WTC11 (cell line): Measurements from ENCODE around the gene TLR3. TPM values are rescaled to one million over a fixed set of nuclear protein-coding genes. Genes with fewer than 3 reads are reported as not detected.

ENCODE experiments used
- ATAC-seq: fragments of 200-7000 bp; cut with Tn5 transposase; 2 replicates; pipeline ENCODE4 v1.10.0; 2021; ENCODE audit warnings: mild to moderate bottlenecking, moderate library complexity
- Bru-seq: library from RNA; stranded (reverse); fragments of 400-500 nt; gene quantifications from one replicate; lab custom pipeline; 2021; lab: Mats Ljungman, UMichigan
- CTCF ChIA-PET: fragments of 300-600 bp; sonication (Branson Sonifier 250); formaldehyde crosslinking; loops from one replicate; lab custom pipeline; 2021; ENCODE audit warnings: antibody characterized with exemption; lab: Charles Lee
- POLR2A ChIA-PET: fragments of 350-600 bp; sonication (Branson Sonifier 250); formaldehyde crosslinking; loops from one replicate; lab custom pipeline; 2021; ENCODE audit warnings: antibody characterized with exemption; lab: Charles Lee
- DNase-seq: peaks from one replicate; pipeline ENCODE4 v3.0.0; 2021; ENCODE audit warnings: low spot score
- H3K27ac Mint-ChIP-seq: 2 replicates; pipeline ENCODE4 v1.8.0; 2021; ENCODE audit warnings: mixed read lengths
- H3K27me3 Mint-ChIP-seq: 2 replicates; pipeline ENCODE4 v1.8.0; 2021; ENCODE audit warnings: low read depth, mild to moderate bottlenecking, moderate library complexity, mixed read lengths
- H3K36me3 Mint-ChIP-seq: 2 replicates; pipeline ENCODE4 v1.8.0; 2021; ENCODE audit warnings: mixed read lengths
- H3K4me1 Mint-ChIP-seq: 2 replicates; pipeline ENCODE4 v1.8.0; 2022; ENCODE audit warnings: mixed read lengths
- H3K4me3 Mint-ChIP-seq: 2 replicates; pipeline ENCODE4 v1.8.0; 2021; ENCODE audit warnings: mild to moderate bottlenecking, moderate library complexity, mixed read lengths
- H3K9me3 Mint-ChIP-seq: 2 replicates; pipeline ENCODE4 v1.8.0; 2021; ENCODE audit warnings: mixed read lengths
- ATF3 ChIP-seq: sonication (generic); formaldehyde crosslinking; conservative IDR thresholded peaks from 2 replicates; pipeline ENCODE4 v1.8.1; 2022; ENCODE audit warnings: mild to moderate bottlenecking, missing genetic modification reagents
- ATF6 ChIP-seq: sonication (generic); formaldehyde crosslinking; IDR thresholded peaks from 2 replicates; pipeline ENCODE4 v1.8.1; 2023; ENCODE audit warnings: mild to moderate bottlenecking, missing genetic modification reagents
- E2F5 ChIP-seq: sonication (generic); formaldehyde crosslinking; IDR thresholded peaks from 2 replicates; pipeline ENCODE4 v1.8.1; 2022; ENCODE audit warnings: mild to moderate bottlenecking, moderate library complexity, missing genetic modification reagents
- GTF2I ChIP-seq: fragments of 250-450 bp; sonication (Bioruptor Pico); conservative IDR thresholded peaks from 2 replicates; pipeline ENCODE4 v1.4.0; 2021; ENCODE audit warnings: mild to moderate bottlenecking
- MLX ChIP-seq: sonication (generic); formaldehyde crosslinking; IDR thresholded peaks from 2 replicates; pipeline ENCODE4 v1.8.1; 2023; ENCODE audit warnings: mild to moderate bottlenecking, missing genetic modification reagents, moderate library complexity
- OVOL2 ChIP-seq: fragments of 250-450 bp; sonication (Bioruptor Pico); IDR thresholded peaks from 2 replicates; pipeline ENCODE4 v1.9.0; 2021; ENCODE audit warnings: mild to moderate bottlenecking, borderline replicate concordance
- PRDM15 ChIP-seq: sonication (generic); formaldehyde crosslinking; IDR thresholded peaks from 2 replicates; pipeline ENCODE4 v1.8.0; 2022; ENCODE audit warnings: missing genetic modification reagents
- USF1 ChIP-seq: sonication (generic); formaldehyde crosslinking; IDR thresholded peaks from 2 replicates; pipeline ENCODE4 v1.8.0; 2022; ENCODE audit warnings: mild to moderate bottlenecking, missing genetic modification reagents
- ZNF232 ChIP-seq: sonication (generic); formaldehyde crosslinking; IDR thresholded peaks from 2 replicates; pipeline ENCODE4 v1.8.0; 2022; ENCODE audit warnings: mild to moderate bottlenecking, missing genetic modification reagents
- long read RNA-seq, 3 experiments: library from RNA in 1 of 3; library from capped mRNA in 1 of 3; library from polyadenylated mRNA in 1 of 3; unstranded in 2 of 3; stranded (forward) in 1 of 3; transcript quantifications; one replicate each; pipeline ENCODE4 v2.0.0, GENCODE V29; 2021
- total RNA-seq: library from RNA; stranded (reverse); gene quantifications from 3 replicates; pipeline ENCODE4 v1.2.3, GENCODE V29; 2021

Gene TLR3
- total RNA-seq (1.4 to 1.8 TPM (median 1.5 TPM) in 3 replicates), Bru-seq, nascent RNA (percentile 34 among the genes with signal in this experiment)
- long read RNA-seq, experiment 1, partial matches to known transcripts = 0 of 8 reads
- long read RNA-seq, experiment 1, other reads (novel, unspliced or antisense) = 4 of 8 reads
- long read RNA-seq, experiment 2, partial matches to known transcripts = 0 of 1 reads
- long read RNA-seq, experiment 2, other reads (novel, unspliced or antisense) = 1 of 1 reads
- long read RNA-seq, experiment 3, partial matches to known transcripts = 0 of 5 reads
- long read RNA-seq, experiment 3, other reads (novel, unspliced or antisense) = 4 of 5 reads

- no peak for DNase-seq
- CTCF ChIA-PET = interaction anchor here (0.7 to 4.3 kb wide), 13 partner anchors 11 to 471 kb away, joined by 3 to 71 read pairs (median 5); partner anchors contain the start of genes CYP4V2 and FAM149A
- Mint-ChIP-seq H3K9me3 (no peaks in the 10 kb centered on the region), H3K4me1 (peaks cover 15% of the 10 kb centered on the region), H3K27me3 (no peaks in the 10 kb centered on the region), H3K4me3 (no peak within 1 kb of the TSS), H3K36me3 (no peaks in the 10 kb centered on the region), H3K27ac (peak within 1 kb of the TSS; percentile 2; the same call in 1 of the 2 replicates)
- ATAC-seq = no peak
- TF ChIP-seq PRDM15 (CRISPR knock-in tag) (peak; percentile 23; the same call in 1 of the 2 replicates), GTF2I (CRISPR knock-in tag) (no peak)
- POLR2A ChIA-PET = interaction anchor here (0.8 kb wide), 1 partner anchor 11 kb away, joined by 3 read pairs; no protein-coding TSS in a partner anchor
Measured at GRCh38 chr4:186068581-186069348, at the start of gene TLR3. TLR3 (plus strand) TSS chr4:186069156; CDS start chr4:186076620, 7,464 bp downstream.

GRCh38 chr4:186019269-186019668, 49.7 kb upstream of the TLR3 start:
- ChIA-PET CTCF (interaction anchor here (1.2 to 2.6 kb wide), 4 partner anchors 19 to 421 kb away, joined by 3 to 8 read pairs (median 4); no protein-coding TSS in a partner anchor), POLR2A (no interaction called here)
- H3K9me3 Mint-ChIP-seq = peaks cover 6% of the 10 kb centered on the region
- H3K4me1 Mint-ChIP-seq = peaks cover 35% of the 10 kb centered on the region
- no peak for DNase-seq
- peaks cover 4% of the 10 kb centered on the region; the same call in 1 of the 2 replicates for H3K27me3 Mint-ChIP-seq
- ATAC-seq = no peak
- no peaks in the 10 kb centered on the region for H3K36me3 Mint-ChIP-seq
- TF ChIP-seq OVOL2 (CRISPR knock-in tag) (no peak), MLX (CRISPR knock-in tag) (no peak), ZNF232 (CRISPR knock-in tag) (no peak), ATF6 (CRISPR knock-in tag) (no peak), GTF2I (CRISPR knock-in tag) (no peak), ATF3 (CRISPR knock-in tag) (no peak)
- no peak overlapping the region for H3K27ac Mint-ChIP-seq
- no peak overlapping the region for H3K4me3 Mint-ChIP-seq

GRCh38 chr4:186020106-186020792, 48.7 kb upstream of the TLR3 start:
- ATAC-seq (no peak), DNase-seq (no peak)
- POLR2A ChIA-PET = no interaction called here
- CTCF ChIA-PET = interaction anchor here (1.3 to 1.7 kb wide), 3 partner anchors 375 to 382 kb away, joined by 3 to 9 read pairs (median 4); no protein-coding TSS in a partner anchor
- H3K27me3 Mint-ChIP-seq = peaks cover 5% of the 10 kb centered on the region
- H3K36me3 Mint-ChIP-seq = peaks cover under 1% of the 10 kb centered on the region
- H3K4me1 Mint-ChIP-seq = peaks cover 34% of the 10 kb centered on the region
- H3K9me3 Mint-ChIP-seq = peaks cover 6% of the 10 kb centered on the region
- no peak overlapping the region for H3K4me3 Mint-ChIP-seq
- no peak for TF ChIP-seq MLX (CRISPR knock-in tag)
- no peak for TF ChIP-seq E2F5 (CRISPR knock-in tag)
- no peak for TF ChIP-seq USF1 (CRISPR knock-in tag)
- no peak overlapping the region for H3K27ac Mint-ChIP-seq
